GM18505 (cell line): Measurements from ENCODE around the gene MCM10.

Source experiments
- ATAC-seq: cut with Tn5 transposase; IDR thresholded peaks from one replicate; pipeline ENCODE4 v1.9.1; 2021; ENCODE audit not compliant: unreplicated experiment
- POLR2A ChIP-seq: IDR thresholded peaks from 4 replicates; pipeline ENCODE4 v1.6.1; 2011; ENCODE audit warnings: borderline replicate concordance; ENCODE audit not compliant: insufficient read depth, insufficient read length; ENCODE audit errors: extremely low read depth

The MCM10 gene

GRCh38 chr10:13183625-13184024 is 22.3 kb downstream of the MCM10 start:
- no peak for ATAC-seq
- no peak for TF ChIP-seq POLR2A

- no peak for ATAC-seq
- TF ChIP-seq POLR2A: no peak
Observed at GRCh38 chr10:13184276-13184675, 22.9 kb downstream of the MCM10 start.

GRCh38 chr10:13184730-13185514 is 23.6 kb downstream of the MCM10 start:
- no peak for TF ChIP-seq POLR2A
- ATAC-seq: no peak

GRCh38 chr10:13187135-13187534 is 25.8 kb downstream of the MCM10 start:
- TF ChIP-seq POLR2A: no peak
- ATAC-seq: no peak

- no peak for ATAC-seq
- TF ChIP-seq POLR2A: no peak
Observed at GRCh38 chr10:13188593-13188992, 27.2 kb downstream of the MCM10 start.

DNA sequence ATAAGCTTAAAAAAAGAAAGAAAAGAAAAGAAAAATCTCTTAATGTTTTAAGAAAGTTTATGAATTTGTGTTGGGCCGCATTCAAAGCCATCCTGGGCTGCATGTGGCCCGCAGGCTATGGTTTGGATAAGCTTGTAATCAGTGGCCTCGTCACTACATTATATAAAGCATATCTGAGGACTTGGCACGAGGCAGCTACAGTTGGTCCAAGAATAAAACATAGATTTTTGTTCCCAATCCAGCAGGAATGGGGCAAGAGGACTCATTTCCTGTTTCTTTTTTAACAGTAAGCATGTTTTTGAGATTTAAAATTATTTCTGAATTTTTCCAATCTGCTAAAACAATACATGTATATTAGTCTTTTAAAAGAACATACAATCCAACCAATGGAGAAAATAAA is 28.6 kb downstream of the MCM10 start:
- TF ChIP-seq POLR2A: no peak
- ATAC-seq: no peak

DNA sequence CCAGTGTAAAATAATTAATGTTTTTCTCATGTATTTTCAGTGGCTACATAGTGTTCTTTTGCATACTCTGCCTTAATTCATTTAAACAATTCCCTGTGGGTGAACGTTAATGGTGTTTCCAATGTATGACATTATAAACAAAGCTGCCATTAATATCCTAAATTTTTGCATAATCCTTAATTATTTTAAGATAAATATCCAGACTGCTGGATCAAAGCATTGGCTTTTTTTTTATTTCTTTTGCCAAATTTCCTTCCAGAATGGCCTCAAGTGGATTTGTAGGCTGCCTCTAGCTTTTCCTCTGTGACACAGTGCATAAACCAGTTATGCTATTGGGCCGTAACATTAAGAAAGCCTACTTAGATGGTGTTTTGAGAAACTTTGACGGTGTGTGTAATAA is 29.5 kb downstream of the MCM10 start:
- ATAC-seq: no peak
- no peak for TF ChIP-seq POLR2A

- no peak for ATAC-seq
Observed at GRCh38 chr10:13191362-13191761, 30.0 kb downstream of the MCM10 start.

DNA sequence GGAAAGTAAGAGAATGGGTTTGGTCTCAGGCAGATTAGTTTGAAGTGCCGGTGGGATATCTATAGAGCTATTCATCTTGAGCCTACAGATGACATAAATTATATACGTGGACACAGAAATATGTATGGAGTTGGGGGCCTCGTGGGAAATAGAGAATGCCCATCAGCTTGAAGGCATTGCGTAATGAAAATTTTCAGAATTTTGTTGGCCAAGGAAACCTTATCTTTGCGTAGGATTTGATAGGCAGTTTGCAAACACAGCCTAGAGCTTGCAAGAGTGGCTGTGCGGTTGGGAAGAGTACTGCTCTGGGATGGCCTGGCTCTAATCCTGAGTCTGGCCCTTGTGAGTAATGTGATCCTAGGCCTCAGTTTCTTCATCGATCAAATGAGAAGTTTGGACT is 32.3 kb downstream of the MCM10 start:
- no peak for ATAC-seq
- no peak for TF ChIP-seq POLR2A

More at GRCh38 chr10:13191362-13191761, 30.0 kb downstream of the MCM10 start:
- TF ChIP-seq POLR2A: no peak

GRCh38 chr10:13195016-13195415 is 33.7 kb downstream of the MCM10 start:
- TF ChIP-seq POLR2A: no peak
- ATAC-seq: no peak

DNA sequence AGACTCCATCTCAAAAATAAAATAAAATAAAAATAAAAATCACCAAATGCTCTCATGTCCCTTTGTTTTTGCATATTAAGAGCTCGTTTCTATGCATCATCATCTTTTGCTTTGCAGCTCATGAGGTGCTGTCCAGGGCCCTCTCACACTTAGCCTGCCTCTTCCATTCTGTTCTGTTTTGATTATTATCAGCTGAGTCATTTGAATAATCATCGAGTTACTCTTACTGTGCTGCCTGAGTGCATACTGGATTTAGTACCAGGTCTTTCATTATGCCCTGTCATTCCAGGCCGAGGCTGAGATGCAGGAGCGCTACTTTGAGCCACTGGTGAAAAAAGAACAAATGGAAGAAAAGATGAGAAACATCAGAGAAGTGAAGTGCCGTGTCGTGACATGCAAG is 39.8 kb downstream of the MCM10 start:
- TF ChIP-seq POLR2A: no peak
- no peak for ATAC-seq

GRCh38 chr10:13206091-13206490 is 44.7 kb downstream of the MCM10 start:
- ATAC-seq: no peak
- no peak for TF ChIP-seq POLR2A

GRCh38 chr10:13206546-13207443 is 45.4 kb downstream of the MCM10 start:
- no peak for ATAC-seq
- no peak for TF ChIP-seq POLR2A

DNA sequence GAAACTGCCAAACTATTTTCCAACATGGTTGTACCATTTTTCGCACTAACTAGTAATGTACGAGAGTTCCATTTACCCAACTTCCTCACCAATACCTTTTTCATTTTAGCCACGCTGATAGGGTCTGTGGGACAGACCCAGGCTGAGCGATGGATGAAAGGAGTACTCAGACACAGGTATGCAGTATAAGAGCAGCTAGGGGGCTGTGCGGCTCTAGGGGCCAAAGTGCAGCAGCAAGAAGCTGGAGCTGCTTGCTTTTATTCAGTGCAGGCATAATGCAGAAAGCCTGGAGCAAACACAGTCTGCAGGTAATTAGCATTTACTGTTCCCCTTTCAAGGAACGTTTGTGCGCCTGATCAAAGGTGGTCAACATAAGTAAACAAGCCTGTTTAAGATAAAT is 51.8 kb downstream of the MCM10 start:
- TF ChIP-seq POLR2A: no peak
- ATAC-seq: no peak

DNA sequence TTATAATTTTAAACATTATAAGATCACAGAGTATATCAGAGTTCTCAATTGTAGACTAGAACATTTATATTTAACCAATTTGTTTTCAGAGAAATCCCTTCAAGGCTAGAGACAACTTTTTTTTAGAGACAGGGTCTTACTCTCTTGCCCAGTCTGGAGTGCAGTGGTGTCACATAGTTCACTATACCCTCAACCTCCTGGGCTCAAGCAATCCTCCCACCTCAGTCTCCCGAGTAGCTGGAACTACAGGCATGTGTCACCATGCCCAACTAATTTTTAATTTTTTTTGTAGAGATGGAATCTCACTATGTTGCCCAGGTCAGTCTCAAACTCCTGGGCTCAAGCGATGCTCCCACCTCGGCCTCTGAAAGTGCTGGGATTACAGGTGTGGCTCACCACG is 57.5 kb downstream of the MCM10 start:
- no peak for TF ChIP-seq POLR2A
- no peak for ATAC-seq
